HG02973 (cell line): ENCODE measurements around the gene CSNK1G1.
"Not testable (repeated sequence)": the region's sequence is repeated elsewhere in the genome, so short reads cannot be mapped to it uniquely, and the experiment has no call there.

ENCODE experiments used
- ATAC-seq: cut with Tn5 transposase; IDR thresholded peaks from one replicate; pipeline ENCODE4 v1.9.1; 2021; ENCODE audit warnings: moderate library complexity; ENCODE audit not compliant: unreplicated experiment

CSNK1G1 gene

DNA sequence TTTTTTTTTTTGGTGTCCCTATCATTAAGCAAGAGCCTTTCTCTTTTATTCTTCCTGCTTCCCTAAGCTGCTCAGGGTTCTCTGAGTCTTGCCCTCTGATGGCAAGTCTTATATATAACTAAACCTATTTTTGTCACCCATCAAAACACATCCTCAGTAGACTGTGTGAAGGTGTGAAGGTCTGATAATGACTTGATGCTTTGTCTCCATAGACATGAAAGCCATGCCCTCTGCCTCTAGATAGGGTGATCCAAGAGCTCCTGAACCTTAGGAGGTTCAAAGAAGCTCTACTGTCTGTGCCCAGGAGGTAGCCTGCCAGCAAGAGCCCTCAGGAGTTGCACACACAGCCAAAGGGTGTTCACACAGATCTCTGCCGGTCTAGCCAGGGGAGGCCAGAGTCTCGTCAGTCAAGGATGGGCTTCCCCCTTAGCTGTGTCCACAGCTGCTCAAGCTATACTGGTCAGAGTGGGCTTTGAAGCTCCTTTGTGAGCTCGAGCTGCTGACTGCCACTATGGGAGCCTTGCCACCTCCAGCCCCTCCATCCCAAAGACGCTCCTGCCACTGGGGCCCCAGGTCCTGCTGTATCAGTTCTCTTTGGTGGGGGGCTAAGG lies 217.5 kb downstream of the CSNK1G1 start:
- no peak for ATAC-seq

DNA sequence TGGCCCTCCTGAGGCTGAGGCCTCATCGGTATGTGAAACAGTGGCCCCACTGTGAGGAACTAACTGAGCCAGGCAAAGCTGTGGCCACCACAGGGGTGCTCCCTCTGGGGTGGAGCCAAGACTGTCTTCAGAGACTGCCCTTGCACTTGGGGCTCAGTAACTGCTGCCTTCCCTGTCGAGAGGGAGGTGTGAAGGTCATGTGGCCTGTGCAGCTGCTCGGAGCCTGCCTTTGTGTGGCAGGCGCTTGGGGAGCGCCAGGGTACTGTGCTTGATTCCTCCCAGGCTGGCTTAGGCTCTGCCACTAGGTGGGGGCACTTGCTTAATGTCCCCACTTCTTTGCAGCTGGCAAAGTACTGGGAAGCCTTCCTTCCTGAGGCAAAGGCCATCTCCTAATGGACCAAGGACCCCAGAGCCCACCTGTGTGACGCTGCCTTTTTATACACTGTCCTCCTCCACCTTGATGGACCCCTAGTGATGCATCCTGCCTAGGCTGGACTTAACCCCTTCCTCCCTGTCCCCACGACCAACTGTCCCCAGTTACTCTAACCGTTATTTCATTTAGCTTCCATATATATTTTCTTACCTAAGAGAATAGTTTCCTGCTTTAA lies 218.6 kb downstream of the CSNK1G1 start:
- ATAC-seq: no peak

DNA sequence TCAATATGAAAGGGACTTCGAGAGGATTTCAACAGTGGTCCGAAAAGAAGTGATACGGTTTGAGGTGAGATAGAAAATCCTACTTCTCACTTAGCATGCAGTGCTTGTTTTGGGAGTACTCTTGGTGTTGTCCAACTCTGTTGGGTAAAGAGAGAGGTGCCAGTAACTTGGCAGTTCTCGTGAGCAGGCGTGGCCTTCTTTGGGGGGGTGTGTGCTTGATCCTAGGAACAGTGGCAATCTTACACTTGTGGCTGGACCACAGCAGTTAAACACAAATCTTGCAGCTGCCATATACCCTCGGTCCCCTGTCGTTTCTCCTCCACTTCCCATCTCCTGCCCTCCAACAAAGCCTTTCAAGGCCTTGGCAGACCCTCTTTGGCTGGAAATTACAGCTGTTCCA lies 219.6 kb downstream of the CSNK1G1 start:
- no peak for ATAC-seq

DNA sequence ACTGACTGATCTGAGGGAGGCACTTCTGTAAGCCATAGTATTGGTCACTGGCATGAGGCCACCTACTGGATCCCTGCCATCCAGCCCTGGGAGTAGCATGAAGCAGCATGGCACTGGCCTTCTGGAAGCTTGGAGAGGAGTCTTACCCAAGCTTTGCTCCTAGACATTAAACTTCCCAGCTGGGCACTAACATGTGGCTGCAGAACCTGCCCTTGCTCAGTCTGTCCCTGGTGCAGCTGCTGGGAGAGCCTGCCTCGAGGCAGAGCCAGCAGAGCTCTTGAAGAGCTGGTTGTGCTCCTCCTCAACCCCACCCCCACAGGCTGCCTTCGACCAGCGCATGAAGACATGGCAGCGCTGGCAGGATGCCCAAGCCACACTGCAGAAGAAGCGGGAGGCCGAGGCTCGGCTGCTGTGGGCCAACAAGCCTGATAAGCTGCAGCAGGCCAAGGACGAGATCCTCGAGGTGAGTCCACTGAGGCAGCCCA lies 221.6 kb downstream of the CSNK1G1 start:
- no peak for ATAC-seq

DNA sequence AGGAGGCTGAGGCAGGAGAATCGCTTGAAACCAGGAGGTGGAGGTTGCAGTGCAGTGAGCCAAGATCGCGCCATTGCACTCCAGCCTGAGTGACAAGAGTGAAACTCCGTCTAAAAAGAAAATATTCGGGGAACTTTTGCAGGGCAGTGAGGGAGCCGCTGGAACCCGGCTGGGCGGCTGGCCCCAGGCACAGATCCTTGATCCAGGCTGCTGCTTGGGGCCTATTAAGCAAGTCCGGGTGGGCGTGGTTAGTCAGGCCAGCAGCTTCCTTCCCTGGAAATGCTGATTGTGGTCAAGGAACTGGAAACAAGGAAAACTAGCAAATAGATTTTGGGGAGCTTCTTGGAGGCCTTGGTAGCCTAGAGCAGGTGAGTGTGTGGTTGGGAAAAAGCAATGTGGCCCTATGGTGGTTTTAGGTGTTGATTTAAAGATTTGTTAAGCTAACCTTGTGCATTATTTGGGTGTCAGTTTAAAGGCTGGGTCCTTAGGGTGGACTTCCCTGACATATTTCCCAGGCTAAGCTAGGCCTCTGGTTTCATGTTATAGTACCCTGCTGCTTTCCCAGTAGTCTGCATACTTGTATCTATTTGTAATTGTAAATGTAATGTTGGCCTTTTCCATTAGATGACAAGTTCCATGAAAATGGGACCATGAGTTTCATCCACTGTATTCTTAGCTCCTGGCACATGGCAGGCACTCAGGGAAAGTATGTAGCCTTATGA lies 222.2 kb downstream of the CSNK1G1 start:
- no peak for ATAC-seq

DNA sequence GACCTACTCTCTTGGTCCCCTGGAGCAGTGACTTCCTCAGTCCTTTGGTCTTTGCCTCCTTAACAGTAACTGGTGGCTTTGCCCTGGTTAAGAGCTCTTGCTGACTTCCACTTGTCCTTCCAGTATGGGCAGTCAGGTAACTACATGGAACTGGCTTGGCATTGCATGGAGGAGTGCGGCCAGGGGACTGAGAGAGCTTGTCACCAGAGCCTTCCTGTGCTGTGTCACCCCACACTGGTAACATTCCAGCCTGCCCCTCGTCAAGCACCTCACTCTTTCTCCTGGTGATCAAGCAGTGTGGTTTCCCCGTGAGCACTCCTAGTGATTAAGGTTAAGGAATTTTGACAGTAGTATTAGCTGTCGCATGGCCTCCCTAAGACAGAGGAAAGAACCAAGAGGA lies 223.8 kb downstream of the CSNK1G1 start:
- ATAC-seq: no peak

DNA sequence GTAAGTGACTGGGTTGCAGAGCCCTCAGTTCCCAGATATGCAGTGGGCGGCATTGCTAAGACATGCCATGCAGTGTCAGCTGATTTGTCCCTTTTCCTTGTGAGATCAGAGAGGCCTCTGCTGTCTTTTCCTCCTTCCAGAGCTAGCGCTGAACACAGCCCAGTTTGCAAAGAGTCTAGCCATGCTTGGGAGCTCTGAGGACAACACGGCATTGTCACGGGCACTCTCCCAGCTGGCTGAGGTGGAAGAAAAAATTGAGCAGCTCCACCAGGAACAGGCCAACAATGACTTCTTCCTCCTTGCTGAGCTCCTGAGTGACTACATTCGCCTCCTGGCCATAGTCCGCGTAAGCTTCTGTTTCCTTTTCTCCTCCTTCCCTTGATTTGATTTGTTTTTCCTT lies 224.4 kb downstream of the CSNK1G1 start:
- no peak for ATAC-seq

DNA sequence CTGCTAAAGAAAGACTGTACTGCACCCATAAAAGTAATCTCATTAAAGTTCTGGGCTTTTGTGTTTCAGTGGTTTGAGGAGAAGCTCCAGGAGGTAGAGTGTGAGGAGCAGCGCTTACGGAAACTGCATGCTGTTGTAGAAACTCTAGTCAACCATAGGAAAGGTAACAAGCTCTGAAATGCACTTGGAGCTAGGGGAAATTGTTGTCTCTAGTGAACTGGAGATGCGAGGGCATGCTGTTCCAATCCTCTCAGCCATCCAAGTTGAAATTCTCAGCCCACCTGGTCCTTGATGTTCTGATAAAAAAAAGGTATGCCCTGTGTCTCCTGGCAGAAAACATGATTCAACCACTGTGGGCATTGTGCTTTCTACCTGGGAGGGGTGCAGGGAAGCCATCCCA lies 225.8 kb downstream of the CSNK1G1 start:
- no peak for ATAC-seq

DNA sequence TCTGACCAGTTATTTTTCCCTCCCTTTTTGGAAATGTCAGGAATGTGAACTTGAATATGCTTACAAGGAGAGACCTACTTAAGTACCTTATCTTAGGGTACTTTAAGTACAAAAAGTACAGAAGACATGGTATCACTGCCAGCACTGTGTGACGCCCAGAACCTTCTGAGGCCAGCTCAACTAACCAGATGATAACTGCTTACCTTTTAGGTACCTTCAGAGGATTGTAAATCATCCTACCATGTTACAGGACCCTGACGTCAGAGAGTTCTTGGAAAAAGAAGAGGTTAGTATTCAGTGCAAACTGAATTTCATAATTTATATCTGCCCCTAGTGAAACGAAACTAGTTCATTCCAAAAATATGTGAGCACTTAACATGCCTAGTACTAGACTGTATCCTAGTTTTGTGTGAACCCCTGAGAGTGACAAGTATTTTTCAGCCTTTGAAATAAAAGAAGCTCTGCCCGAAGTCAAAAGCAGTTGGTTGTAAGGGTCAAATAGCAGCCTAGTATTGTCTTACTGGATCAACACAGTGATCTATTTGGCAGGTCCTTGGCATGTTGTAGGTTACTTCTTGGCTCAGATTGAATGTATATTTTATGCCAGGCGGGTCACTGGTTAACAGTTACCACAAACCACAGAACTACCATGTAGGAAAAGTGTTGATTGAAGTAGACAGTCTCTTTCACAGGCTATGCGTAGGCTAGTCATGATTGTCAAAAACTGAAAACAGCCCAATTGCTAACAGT lies 228.3 kb downstream of the CSNK1G1 start:
- ATAC-seq: no peak

DNA sequence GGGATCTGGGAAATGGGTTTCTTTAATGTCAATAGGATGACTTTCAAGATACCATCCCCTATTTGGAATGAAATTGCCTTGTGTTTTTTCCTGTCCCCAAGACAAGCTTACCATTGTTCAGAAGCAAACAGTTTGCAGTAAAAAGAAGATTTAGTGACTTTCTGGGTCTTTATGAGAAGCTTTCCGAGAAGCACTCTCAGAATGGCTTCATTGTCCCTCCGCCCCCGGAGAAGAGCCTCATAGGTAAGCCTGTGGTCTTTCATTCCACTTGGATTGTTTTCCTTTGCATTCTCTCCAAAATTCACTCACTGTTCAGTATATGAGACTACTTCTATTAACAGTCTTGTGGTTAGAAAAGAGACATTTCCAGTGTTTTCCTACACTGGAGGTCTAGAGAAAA lies 230.0 kb downstream of the CSNK1G1 start:
- no peak for ATAC-seq

DNA sequence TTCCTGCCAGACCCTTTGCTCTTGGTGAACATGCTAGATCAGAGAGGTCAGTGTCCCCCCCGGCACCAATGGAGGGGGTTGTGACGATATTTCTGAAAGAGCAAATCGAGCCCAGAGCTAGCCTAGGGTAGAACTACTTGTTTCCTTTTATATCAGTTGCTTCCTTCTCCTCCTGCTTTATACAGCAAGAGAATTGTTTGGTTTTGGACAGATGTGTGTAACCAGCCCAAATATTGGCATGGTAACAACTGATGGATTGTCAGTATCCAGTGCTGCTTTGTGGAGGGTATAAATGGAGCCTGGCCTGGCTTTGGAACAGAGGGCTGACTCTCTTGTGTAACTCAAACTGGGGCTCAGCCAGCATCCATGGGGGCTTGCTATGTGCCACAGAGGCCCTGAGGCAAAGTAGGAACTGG lies 233.0 kb downstream of the CSNK1G1 start:
- no peak for ATAC-seq

DNA sequence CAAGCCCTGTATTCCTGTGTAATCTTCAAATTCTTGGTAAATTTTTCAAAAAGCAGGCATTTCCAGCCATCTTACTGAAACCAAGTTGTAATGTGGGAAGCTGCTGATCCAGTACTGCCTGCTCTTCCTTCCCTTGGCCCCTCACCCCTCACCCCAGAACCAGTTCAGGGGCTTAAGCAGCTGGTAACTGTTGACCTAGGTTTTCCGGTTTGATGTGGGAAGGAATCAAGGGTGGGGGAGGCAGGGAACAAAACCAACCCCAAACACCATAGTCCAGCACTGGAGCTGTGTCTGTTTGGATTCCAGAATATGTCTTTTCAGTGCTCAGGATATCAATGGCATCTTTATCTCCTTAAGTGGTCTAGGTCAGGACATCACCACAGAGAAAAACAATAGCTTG lies 233.5 kb downstream of the CSNK1G1 start:
- no peak for ATAC-seq

DNA sequence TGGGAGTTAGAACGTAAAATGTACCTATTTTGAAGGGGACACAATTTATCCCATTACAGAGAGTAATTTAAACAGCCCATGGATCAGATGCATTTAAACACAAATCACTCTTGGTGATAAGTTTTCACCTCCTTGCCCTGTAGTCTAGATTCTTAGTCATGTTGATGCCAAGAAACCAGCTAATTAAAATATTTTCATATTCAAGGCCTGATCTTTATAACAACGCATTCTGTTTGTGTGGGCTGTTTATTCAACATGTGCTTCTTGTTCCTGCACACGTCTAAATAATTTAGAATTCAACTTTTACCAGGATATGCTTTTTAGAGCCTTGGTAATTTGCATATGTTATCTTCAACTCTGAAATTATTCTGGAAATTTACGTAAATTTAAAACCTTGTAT lies 234.4 kb downstream of the CSNK1G1 start:
- ATAC-seq: no peak

DNA sequence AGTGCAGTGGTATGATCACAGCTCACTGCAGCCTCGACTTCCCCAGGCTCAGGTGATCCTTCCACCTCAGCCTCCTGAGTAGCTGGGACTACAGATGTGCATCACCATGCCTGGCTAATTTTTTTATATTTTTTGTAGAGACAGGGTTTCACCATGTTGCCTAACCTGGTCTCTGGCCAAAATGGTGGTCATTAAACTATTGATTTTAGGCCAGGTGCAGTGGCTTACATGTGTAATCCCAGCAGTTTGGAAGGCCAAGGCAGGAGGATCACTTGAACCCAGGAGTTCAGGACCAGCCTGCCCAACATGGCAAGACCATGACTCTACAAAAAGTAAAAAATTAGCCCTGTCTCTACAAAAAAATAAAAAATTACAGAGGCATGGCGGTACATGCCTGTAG lies 235.7 kb downstream of the CSNK1G1 start:
- ATAC-seq: not testable (repeated sequence)

DNA sequence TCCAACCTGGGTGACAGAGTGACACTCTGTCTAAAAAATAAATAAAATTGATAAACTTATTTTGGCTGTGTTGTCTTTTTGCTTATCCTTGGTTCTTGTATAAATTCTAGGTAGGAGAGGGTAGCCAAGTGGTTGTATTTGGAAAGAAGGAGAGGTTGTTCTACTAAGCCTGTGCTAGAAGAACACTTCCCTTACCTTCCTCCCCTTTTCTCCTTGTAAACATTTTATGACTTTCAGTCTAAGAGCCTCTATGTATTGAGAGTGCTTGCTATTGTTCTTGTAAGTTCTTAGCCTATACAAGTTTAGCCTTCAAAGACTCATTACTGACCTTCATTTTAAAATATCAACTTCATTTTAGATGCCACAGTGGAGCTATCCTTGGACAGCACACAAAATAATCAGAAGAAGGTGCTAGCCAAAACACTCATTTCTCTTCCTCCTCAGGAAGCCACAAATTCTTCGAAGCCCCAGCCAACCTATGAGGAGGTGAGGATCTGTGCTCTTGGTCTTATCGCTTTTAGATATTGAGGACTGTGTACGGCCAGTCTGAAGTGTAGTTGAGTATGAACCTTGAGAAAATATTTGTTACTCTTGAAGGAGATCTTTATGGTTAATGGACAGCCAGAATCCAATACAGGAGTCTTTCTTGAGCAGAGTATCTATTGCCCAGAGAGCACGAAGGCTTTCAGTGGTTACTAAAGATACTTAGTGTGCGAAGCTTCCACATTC lies 238.1 kb downstream of the CSNK1G1 start:
- ATAC-seq: no peak
